Fibroblast of mammary gland (primary cell): Measurements from ENCODE around the gene BCAP31.

Source experiments
- DNase-seq: peaks from one replicate; pipeline ENCODE4 v3.0.0-alpha.2; 2010; ENCODE audit warnings: low read depth
- H3K4me3 ChIP-seq: 2 replicates; pipeline ENCODE4 v1.5.1; 2011; ENCODE audit warnings: low read depth, mild to moderate bottlenecking, low read length, moderate library complexity; ENCODE audit not compliant: control insufficient read depth
- TF ChIP-seq, protein P1 (sequence below): conservative IDR thresholded peaks from 2 replicates; pipeline ENCODE4 v1.5.1; 2011; ENCODE audit warnings: low read depth, low read length, inconsistent platforms; ENCODE audit not compliant: control insufficient read depth, insufficient read depth

The BCAP31 gene

DNA sequence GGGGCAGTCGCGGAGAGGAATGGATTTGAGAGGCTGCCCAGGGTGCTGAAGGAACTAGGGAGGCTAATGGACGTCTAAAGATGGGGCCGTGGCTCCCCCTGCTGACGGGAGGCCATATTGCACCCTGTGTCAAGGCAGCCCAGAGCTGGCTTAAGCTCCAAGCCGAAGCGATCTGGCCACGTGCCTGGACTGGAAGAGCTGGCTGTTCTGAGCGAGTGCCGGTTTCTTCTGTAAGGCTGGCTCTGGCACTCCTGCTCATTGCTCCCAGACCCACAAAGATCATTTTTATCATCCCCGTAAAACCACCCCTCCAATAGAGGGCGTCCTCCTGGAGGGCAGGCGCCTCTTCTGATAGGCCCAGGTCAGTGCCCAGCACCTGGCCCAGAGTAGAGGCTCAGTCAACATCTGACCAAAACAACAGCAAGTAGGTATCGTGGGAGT lies 56.2 kb downstream of the BCAP31 start:
- TF ChIP-seq, protein P1, sequence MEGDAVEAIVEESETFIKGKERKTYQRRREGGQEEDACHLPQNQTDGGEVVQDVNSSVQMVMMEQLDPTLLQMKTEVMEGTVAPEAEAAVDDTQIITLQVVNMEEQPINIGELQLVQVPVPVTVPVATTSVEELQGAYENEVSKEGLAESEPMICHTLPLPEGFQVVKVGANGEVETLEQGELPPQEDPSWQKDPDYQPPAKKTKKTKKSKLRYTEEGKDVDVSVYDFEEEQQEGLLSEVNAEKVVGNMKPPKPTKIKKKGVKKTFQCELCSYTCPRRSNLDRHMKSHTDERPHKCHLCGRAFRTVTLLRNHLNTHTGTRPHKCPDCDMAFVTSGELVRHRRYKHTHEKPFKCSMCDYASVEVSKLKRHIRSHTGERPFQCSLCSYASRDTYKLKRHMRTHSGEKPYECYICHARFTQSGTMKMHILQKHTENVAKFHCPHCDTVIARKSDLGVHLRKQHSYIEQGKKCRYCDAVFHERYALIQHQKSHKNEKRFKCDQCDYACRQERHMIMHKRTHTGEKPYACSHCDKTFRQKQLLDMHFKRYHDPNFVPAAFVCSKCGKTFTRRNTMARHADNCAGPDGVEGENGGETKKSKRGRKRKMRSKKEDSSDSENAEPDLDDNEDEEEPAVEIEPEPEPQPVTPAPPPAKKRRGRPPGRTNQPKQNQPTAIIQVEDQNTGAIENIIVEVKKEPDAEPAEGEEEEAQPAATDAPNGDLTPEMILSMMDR: peak; percentile 67
- DNase-seq: peak; percentile 71
- no peak overlapping the region for H3K4me3 ChIP-seq

DNA sequence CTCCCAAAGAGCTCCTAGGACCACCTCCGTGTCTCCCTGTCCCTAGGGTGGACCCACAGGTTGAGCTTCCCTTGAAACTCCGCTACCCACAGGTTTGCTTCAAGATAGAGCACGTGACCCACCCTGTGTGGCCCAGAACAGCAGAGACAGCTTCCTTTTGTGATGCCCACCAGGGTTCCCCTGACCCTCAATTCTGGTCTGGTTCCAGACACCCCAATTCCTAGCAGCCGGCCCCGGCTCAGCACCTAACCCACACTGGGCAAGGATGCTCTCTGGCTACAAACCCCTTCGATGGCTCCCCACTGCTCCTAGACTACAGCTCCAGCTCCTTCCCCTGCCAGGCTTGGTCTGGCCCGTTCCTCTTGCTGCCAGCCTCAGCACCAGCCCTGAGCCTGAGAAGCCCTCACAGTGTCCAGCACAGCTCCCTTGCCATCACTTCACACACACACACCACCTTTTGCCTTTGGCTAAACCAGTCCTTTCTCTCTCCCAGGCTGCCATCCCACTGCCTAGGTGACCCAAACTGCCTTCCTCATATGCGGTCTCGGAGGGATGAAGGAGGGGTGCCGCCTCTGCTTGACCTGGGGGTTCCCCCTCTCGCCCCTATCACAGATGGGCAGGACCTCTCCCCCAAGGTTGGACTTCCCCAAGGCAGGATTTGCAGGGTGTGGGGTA lies 56.8 kb downstream of the BCAP31 start:
- no peak overlapping the region for H3K4me3 ChIP-seq
- DNase-seq: no peak
- TF ChIP-seq, protein P1: no peak

GRCh38 chrX:153665726-153666306 lies 58.4 kb downstream of the BCAP31 start:
- TF ChIP-seq, protein P1: no peak
- no peak overlapping the region for H3K4me3 ChIP-seq
- DNase-seq: no peak

DNA sequence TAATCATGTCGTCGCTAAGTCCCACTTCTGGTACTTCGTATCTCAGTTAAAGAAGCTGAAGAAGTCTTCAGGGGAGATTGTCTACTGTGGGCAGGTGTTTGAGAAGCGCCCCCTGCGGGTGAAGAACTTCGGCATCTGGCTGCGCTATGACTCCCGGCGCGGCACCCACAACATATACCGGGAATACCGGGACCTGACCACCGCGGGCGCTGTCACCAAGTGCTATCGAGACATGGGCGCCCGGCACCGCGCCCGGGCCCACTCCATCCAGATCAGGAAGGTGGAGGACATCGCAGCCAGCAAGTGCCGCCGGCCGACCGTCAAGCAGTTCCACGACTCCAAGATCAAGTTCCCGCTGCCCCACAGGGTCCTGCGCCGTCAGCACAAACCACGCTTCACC lies 61.9 kb downstream of the BCAP31 start:
- DNase-seq: peak; percentile 22
- TF ChIP-seq, protein P1: peak; percentile 27
- no peak overlapping the region for H3K4me3 ChIP-seq

- H3K4me3 ChIP-seq: no peak overlapping the region
- TF ChIP-seq, protein P1: no peak
These were observed 64.9 kb downstream of the BCAP31 start for GRCh38 chrX:153659268-153659667.

GRCh38 chrX:153657161-153657560 lies 67.0 kb downstream of the BCAP31 start:
- TF ChIP-seq, protein P1: no peak
- no peak overlapping the region for H3K4me3 ChIP-seq
- DNase-seq: no peak

More at GRCh38 chrX:153659268-153659667, 64.9 kb downstream of the BCAP31 start:
- no peak for DNase-seq
